HG02852 (cell line): ENCODE data around the gene CASKIN2.
"Not testable (repeated sequence)": the region's sequence is repeated elsewhere in the genome, so short reads cannot be mapped to it uniquely, and the experiment has no call there.

ENCODE experiments used
- ATAC-seq: cut with Tn5 transposase; IDR thresholded peaks from one replicate; pipeline ENCODE4 v1.9.1; 2021; ENCODE audit warnings: mild to moderate bottlenecking, moderate library complexity; ENCODE audit not compliant: unreplicated experiment

The CASKIN2 gene

DNA sequence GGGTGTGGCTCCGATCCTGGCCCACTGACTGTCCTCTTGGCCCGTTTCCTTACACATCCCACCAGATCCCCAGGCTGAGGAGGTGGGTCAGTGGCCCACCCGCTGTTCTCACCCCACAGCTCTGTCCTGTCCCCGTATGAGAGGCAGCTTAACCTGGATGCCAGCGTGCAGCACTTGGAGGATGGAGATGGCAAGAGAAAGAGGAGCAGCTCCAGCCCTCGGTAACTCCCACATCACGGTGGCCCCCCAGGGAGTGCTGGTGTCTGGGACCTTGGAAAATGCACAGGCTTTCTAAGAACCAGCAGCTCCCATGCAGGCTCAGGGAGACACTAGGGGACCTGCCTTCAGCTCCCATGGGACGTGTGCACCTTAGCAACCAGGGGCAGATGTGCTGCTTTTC lies 6.0 kb upstream of the CASKIN2 start:
- no peak for ATAC-seq

DNA sequence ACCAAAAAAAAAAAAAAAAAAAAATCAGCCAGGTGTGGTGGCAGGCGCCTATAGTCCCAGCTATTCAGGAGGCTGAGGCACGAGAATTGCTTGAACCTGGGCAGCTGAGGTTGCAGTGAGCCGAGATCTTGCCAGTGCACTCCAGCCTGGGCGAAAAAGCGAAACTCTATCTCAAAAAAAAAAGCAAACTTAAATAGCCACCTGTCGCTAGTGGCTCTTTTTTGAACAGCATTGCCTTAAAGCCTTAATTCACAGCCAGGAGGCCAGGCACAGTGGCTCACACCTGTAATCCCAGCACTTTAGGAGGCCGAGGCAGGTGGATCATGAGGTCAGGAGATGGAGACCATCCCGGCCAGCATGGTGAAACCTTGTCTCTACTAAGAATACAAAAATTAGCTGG lies 5.1 kb upstream of the CASKIN2 start:
- ATAC-seq = not testable (repeated sequence)

GRCh38 chr17:75518983-75519537 lies 3.7 kb upstream of the CASKIN2 start:
- no peak for ATAC-seq

DNA sequence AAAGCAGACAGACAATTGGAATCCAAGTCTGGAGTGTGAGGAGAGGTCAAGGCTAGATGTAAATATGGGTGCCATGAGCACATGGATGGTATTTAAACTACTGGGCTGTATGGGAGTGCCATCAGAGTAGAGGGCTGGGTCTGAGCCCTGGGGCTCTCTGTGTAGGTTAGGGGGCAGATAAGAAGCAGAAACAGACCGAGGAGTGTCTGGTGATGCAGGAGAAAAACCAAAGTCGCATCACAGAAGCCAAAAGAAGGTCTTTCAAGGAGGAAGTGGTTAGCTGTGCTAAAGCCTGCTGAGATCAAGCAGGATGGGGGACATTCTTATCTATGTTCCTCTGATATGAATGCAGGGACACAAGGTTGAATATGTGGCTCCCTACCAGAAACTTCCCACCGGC lies 2.9 kb upstream of the CASKIN2 start:
- ATAC-seq = no peak

- ATAC-seq = no peak
These were observed 2.0 kb upstream of the CASKIN2 start for GRCh38 chr17:75517297-75517865.

DNA sequence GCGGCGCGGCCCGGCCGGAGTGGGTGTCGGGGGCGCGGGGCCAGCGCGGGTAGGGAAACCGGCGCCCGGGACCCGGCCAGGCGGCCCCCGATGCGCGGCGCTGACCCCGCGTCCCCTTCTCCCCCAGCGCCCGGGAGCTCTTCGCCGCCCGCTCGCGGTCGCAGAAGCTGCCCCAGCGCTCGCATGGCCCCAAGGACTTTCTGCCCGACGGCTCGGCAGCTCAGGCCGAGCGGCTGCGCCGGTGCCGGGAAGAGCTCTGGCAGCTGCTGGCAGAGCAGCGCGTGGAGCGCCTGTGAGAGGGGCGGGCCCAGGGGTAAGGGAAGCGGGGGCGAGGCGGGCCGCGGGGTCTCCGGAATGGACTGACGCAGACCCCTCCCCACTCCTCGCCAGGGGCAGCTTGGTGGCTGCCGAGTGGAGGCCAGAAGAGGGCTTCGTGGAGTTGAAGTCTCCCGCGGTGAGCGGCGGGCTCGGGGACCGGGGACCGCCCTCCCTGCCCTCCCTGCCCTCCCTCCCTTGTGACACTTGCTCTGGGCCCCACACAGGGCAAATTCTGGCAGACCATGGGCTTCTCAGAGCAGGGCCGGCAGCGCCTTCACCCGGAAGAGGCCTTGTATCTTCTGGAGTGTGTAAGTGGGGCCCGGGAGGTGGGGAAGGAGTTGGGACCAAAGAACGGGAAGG lies 1.4 kb upstream of the CASKIN2 start:
- ATAC-seq = peak; percentile 8

- peak; percentile 70 for ATAC-seq
These were observed 900 bp upstream of the CASKIN2 start, which contains the start of gene TSEN54 for GRCh38 chr17:75516255-75516618. Gene TSEN54, plus strand, starts transcription at chr17:75516528. Its CDS starts 33 bp downstream, at chr17:75516561.

- no peak for ATAC-seq
These were observed 330 bp downstream of the CASKIN2 start for GRCh38 chr17:75514919-75515495.

DNA sequence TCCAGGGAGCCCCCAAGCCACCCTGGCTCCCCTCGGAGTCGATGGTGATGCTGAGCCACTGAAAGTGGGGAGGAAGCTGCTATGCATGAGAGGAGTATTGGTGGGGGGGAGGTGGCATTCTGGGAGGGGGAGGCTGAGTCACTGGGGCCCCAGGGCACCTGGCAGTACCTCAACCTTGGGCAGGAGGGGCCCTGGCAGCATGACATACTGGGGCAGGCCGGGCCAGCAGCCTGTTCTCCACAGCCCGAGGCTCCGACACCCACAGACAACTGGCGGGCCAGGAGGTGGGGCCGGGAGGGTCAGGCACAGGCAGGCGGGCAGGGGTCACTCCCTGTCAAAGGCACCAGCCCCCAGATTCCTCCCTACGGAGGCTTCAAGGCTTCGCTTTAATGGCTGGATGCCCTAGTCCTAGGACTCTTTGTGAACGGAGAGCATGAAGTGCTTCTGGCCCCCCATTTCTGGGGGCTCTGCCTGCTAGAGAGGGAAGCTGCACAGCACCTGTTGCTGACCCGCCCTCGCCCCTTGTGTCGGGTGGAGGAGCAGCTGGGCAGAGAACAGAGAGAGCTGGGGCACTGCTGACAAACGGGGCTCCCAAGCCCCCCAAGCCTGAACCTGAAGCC lies 928 bp downstream of the CASKIN2 start:
- ATAC-seq = no peak

- ATAC-seq = no peak
These were observed 1.7 kb downstream of the CASKIN2 start for GRCh38 chr17:75513641-75514000.

DNA sequence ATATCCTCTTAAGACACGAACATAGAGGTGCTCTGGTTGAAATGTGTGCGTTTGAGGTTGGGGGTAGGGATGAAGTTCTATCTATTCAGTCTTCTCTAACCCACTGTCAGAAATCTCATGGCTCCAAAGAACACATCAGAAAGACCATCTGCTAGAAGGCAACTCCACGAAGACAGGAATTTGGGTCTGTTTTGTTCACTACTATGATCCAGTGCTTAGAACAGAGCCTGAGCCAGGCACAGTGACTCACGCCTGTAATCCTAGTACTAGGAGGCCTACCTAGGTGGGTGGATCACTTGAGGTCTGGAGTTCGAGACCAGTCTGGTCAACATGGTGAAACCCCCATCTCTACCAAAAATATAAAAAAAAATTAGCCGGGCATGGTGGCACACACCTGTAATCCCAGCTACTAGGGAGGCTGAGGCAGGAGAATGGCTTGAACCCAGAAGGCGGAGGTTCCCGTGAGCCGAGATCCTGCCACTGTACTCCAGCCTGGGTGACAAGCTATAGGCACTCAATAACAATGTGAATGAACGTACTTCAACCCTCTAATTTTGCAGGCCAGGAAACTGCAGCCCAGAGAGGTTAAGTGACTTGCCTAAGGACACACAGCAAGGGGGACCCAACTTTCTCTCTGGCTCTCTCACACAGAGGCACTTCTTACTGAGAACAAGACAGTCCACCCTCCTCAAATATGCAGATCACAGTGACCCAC lies 2.3 kb downstream of the CASKIN2 start:
- no peak for ATAC-seq

GRCh38 chr17:75511610-75512575 lies 3.4 kb downstream of the CASKIN2 start:
- no peak for ATAC-seq

DNA sequence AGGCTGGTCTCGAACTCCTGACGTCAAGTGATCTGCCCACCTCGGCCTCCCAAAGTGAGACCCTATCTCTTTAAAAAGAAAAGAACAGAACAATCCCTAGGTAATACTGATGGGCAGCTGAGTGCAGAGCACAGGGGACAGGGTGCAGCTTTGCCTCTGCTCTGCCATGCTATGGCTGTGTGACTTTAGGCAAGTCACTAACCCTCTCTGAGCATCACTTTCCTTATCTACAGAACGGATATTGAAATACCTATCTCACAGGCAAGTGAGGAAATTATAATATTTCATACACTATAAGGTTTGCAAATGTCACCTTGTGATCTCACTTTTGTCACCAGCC lies 4.1 kb downstream of the CASKIN2 start:
- no peak for ATAC-seq

GRCh38 chr17:75509528-75510258 lies 5.6 kb downstream of the CASKIN2 start:
- ATAC-seq = no peak

GRCh38 chr17:75508931-75509361 lies 6.4 kb downstream of the CASKIN2 start:
- ATAC-seq = no peak

GRCh38 chr17:75507733-75508719 lies 7.3 kb downstream of the CASKIN2 start:
- no peak for ATAC-seq

DNA sequence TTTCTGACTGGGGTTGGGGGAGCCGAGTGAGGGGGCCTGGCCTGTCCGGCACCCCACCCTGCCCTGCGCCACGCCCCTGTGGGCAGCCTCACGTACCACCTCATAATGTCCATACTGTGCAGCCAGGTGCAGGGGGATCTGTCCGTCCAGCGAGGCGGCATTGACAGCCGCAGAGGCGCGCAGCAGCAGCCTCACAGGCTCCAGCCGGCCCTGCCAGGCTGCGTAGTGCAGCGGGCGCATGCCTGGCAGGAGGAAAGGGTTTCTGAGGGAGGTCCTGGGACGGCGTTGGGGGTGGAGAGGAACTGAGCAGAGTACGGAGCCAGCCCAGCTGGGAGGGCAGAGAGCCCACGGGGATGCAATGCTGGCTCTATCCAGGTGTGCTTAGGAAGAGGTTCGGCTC lies 8.4 kb downstream of the CASKIN2 start:
- ATAC-seq = no peak

DNA sequence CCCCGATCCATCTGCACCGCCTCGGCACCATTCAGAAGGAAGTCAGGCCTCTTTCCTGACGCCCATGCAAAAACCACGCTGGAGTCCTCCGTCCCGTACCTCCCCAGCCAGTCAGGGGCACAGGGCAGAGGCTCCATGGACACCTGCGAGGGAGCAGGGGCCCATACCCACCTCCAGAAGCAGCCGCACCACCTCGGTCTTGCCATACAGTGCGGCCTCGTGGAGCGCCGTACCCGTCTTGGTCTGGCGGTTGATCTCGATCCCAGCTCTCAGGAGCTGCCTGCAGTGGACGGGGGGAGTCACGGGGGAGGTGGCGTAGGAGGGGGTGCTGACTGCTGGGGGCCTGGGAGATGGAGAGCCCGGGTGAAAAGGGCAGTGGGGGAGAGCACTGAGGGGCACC lies 9.2 kb downstream of the CASKIN2 start:
- no peak for ATAC-seq
